Testis (tissue), 3 donors: Measurements from ENCODE around the gene SND1. TPM values are rescaled to one million over a fixed set of nuclear protein-coding genes. Genes with fewer than 3 reads are reported as not detected.

Experiments used
- DNase-seq: peaks from one replicate; pipeline ENCODE4 v3.0.0-alpha.2; 2019
- H3K27ac ChIP-seq, 2 donors: fragments of 200-600 bp; sonication (generic); one replicate each; pipeline ENCODE4 v1.5.1; 2019
- H3K27me3 ChIP-seq: fragments of 200-600 bp; sonication (generic); one replicate; pipeline ENCODE4 v1.5.1; 2019
- H3K36me3 ChIP-seq: fragments of 200-600 bp; sonication (generic); one replicate; pipeline ENCODE4 v1.5.1; 2017; ENCODE audit warnings: low read depth; ENCODE audit errors: missing control alignments
- H3K4me1 ChIP-seq: fragments of 200-600 bp; sonication (generic); one replicate; pipeline ENCODE4 v1.5.1; 2019
- H3K4me3 ChIP-seq, 2 donors: fragments of 200-600 bp; sonication (generic); one replicate each; pipeline ENCODE4 v1.5.1; 2017 to 2019
- H3K9me3 ChIP-seq: fragments of 200-600 bp; sonication (generic); one replicate; pipeline ENCODE4 v1.5.1; 2017
- CTCF ChIP-seq, 3 experiments: fragments of 450-650 bp in 2 of 3; fragments of 200-600 bp in 1 of 3; sonication (generic) in 1 of 3; IDR thresholded peaks; one replicate each; pipeline ENCODE4 v1.5.1; 2016 to 2019; ENCODE audit warnings: antibody characterized with exemption in 3 of 3, mild to moderate bottlenecking in 2 of 3, moderate library complexity in 1 of 3
- POLR2A ChIP-seq: fragments of 450-650 bp; IDR thresholded peaks from one replicate; pipeline ENCODE4 v1.6.1; 2017; ENCODE audit warnings: antibody characterized with exemption, mild to moderate bottlenecking, moderate library complexity
- WGBS, 2 donors: methylation state at CpG; one replicate each; pipeline ENCODE4 v1.1.5; 2018; 5-methylcytosine and 5-hydroxymethylcytosine counted together
- intact Hi-C: fragments of 100-400 bp; cut with DNase I; formaldehyde crosslinking; loops from one replicate; pipeline ENCODE4 v1.15.1; 2023; ENCODE audit warnings: low total_unique reads
- polyA plus RNA-seq: library from polyadenylated mRNA; stranded (reverse); fragments of 350-450 nt; fragmentation: Illumina TruSeq; extraction: RNeasy Lipid Tissue Mini Kit (QIAGEN cat#74804); gene quantifications from one replicate; pipeline ENCODE4 v1.2.3, GENCODE V29; 2014; ENCODE audit warnings: low read depth, low replicate concordance; ENCODE audit not compliant: insufficient read depth
- total RNA-seq, 2 donors: library from RNA; depleted of rRNA; stranded (reverse); fragments of >200 nt; gene quantifications; one replicate each; pipeline ENCODE4 v1.2.3, GENCODE V29; 2016

The SND1 gene
- total and polyA plus RNA-seq, 3 donors from 2014 or later = 132 to 207 (median 179) TPM

GRCh38 chr7:128037880-128038619, 386.1 kb downstream of the SND1 start:
- no peak for TF ChIP-seq POLR2A
- TF ChIP-seq CTCF (IDR thresholded peaks at IDR 0.05) = no peak
- intact Hi-C loops = no loop called here
- DNase-seq = no peak

GRCh38 chr7:128039544-128039953, 387.6 kb downstream of the SND1 start:
- no peak overlapping the region for H3K27ac ChIP-seq
- H3K4me1 ChIP-seq = no peaks in the 10 kb centered on the region
- no peak overlapping the region for H3K4me3 ChIP-seq
- no peaks in the 10 kb centered on the region for H3K9me3 ChIP-seq
- TF ChIP-seq CTCF (IDR thresholded peaks at IDR 0.05) = no peak
- TF ChIP-seq POLR2A = no peak
- H3K36me3 ChIP-seq = no peaks in the 10 kb centered on the region
- DNase-seq = no peak
- intact Hi-C loops = no loop called here
- 97 to 99% methylated on average over 4 of the region's 4 CpGs for WGBS, 2 donors
- no peaks in the 10 kb centered on the region for H3K27me3 ChIP-seq

More at GRCh38 chr7:128037880-128038619, 386.1 kb downstream of the SND1 start:
- H3K27me3 ChIP-seq = no peaks in the 10 kb centered on the region
- no peaks in the 10 kb centered on the region for H3K9me3 ChIP-seq
- no peaks in the 10 kb centered on the region for H3K4me1 ChIP-seq
- no peaks in the 10 kb centered on the region for H3K36me3 ChIP-seq
- no peak overlapping the region for H3K4me3 ChIP-seq
- WGBS, 2 donors = 94 to 96% methylated on average over 8 of the region's 8 CpGs
- H3K27ac ChIP-seq = no peak overlapping the region

GRCh38 chr7:128040205-128040604, 388.2 kb downstream of the SND1 start:
- 83 to 91% methylated on average over 3 of the region's 3 CpGs for WGBS, 2 donors
- H3K27ac ChIP-seq = no peak overlapping the region
- H3K36me3 ChIP-seq = no peaks in the 10 kb centered on the region
- no peak overlapping the region for H3K4me3 ChIP-seq
- intact Hi-C loops = no loop called here
- DNase-seq = no peak
- H3K27me3 ChIP-seq = no peaks in the 10 kb centered on the region
- no peak for TF ChIP-seq CTCF (IDR thresholded peaks at IDR 0.05)
- TF ChIP-seq POLR2A = no peak
- no peaks in the 10 kb centered on the region for H3K4me1 ChIP-seq
- H3K9me3 ChIP-seq = no peaks in the 10 kb centered on the region

GRCh38 chr7:128041203-128041602, 389.2 kb downstream of the SND1 start:
- no peak for DNase-seq
- no peak overlapping the region for H3K27ac ChIP-seq
- TF ChIP-seq CTCF (IDR thresholded peaks at IDR 0.05) = no peak
- no peak for TF ChIP-seq POLR2A
- H3K4me1 ChIP-seq = no peaks in the 10 kb centered on the region
- no peak overlapping the region for H3K4me3 ChIP-seq
- WGBS, 2 donors = 65 to 66% methylated on average over 7 of the region's 7 CpGs
- intact Hi-C loops = no loop called here
- H3K27me3 ChIP-seq = no peaks in the 10 kb centered on the region
- H3K36me3 ChIP-seq = no peaks in the 10 kb centered on the region
- H3K9me3 ChIP-seq = no peaks in the 10 kb centered on the region

GRCh38 chr7:128042012-128042411, 390.0 kb downstream of the SND1 start:
- H3K36me3 ChIP-seq = no peaks in the 10 kb centered on the region
- no peak overlapping the region for H3K4me3 ChIP-seq
- 57 to 100% methylated on average over 1 to 2 of the region's 2 CpGs for WGBS, 2 donors
- H3K4me1 ChIP-seq = no peaks in the 10 kb centered on the region
- no peak for DNase-seq
- TF ChIP-seq POLR2A (no peak), CTCF (IDR thresholded peaks at IDR 0.05) (no peak)
- intact Hi-C loops = no loop called here
- no peak overlapping the region for H3K27ac ChIP-seq
- H3K9me3 ChIP-seq = no peaks in the 10 kb centered on the region
- no peaks in the 10 kb centered on the region for H3K27me3 ChIP-seq
